Measurements from ENCODE around the gene C8A.

C8A gene

DNA sequence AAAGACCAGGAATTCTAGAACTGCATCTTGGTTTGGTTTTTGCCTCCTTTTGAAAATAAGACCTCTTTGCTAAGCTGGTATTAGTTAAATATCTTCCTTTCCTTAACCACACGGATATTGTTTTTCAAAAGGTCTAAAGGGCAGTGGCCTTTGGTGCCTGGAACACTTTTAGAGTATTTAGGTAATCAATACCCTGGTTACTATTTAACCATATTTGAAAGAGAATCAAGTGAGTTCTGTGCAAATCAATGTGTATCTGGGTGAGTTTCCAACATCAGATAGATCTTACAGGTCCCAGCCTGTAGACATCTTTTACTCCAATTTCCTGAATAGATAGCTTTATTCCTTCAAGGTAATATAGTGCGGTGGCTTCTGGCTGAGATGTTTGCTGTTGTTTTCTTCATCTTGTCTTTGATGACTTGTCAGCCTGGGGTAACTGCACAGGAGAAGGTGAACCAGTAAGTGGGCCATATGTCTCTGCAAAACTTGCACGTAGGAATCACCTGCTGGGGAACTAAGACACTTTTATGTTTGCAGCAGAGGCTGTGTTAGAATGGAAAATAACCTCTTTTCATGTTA, at the start of gene C8A:
C8A (plus strand) TSS at position 277 of the 579 bp plus-strand sequence; CDS start at position 382, 105 bp downstream.
- no peak for DNase-seq (ENCODE audit: low read depth)

DNA sequence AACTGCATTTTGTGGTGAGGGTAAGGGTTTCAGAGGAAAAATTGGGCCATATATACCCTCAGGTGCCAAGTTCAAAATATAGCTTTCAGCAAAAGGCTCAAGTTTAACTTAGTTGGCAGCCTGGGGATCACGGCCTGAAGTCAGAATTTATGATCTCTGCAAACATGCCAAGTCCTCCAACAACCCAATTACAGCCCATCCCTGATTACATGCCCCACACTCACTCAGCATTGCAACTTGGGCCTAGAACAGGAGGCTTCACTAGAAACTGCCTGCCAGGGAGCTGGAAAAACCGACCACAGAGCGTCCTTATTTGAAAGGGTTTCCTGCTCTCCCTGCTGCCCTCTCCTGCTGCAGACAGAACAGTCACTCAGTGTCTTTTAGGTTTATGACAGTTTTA, 47.8 kb upstream of the C8A start:
- DNase-seq (ENCODE audit: low read depth) = no peak

DNA sequence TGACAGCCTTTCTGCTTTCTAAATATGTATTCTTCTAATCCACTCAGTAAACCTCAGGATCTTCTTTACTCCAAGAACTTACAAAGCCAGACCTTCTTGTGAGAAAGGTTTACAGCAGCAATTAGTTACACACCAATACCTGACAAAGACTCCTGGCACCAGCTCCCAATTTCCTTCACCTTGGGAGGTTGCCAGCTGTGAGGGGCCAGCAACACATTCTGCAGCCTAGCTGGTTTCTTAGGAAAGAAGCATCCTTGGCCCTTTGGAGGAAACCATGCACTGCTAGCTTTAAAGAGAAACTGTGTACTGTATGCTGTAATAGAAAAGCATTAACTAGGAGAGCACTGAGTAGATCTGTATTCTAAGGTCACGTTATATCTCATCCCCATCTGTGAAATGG, 46.2 kb upstream of the C8A start:
- DNase-seq (ENCODE audit: low read depth) = no peak

GRCh38 chr1:56811331-56811730, 43.3 kb upstream of the C8A start:
- DNase-seq (ENCODE audit: low read depth) = no peak

DNA sequence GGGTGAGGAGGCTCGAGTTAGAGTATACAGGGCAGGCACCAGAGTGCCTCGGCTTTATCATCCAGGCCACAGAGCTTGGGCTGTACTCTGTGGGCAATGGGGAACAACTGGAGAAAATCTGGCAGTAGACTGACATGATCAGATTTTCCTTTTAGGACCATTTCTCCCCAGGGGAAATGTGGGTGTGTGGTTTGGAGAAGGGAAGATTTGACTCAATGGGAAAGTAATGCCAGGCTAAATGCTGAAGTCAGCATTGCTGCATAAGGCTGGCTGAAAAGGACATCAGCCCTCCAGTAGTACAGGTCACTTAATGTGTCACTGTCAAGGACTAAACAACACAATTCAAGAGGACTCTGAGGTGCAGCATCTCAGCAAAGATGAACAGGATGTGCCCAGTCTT, 40.4 kb upstream of the C8A start:
- no peak for DNase-seq (ENCODE audit: low read depth)

GRCh38 chr1:56816264-56816663, 38.3 kb upstream of the C8A start:
- no peak for DNase-seq (ENCODE audit: low read depth)

DNA sequence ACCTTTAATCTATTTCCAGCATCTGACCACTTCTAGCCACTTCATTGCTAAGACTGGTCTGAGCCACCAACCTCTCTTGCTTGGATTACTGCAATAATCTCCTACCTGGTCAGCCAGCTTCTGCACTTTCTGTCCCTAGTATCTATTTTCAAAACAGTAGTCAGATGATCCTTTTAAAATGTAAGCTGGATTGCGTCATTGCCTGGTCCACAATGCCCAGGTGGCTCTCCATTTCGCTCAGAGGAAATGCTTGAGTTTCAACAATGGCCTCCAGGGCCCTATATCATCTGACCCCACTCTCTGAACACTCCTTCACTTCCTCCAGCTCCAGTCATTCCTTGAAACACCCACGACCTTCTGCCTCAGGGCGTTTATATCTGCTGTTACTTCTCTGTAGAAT, 37.7 kb upstream of the C8A start:
- no peak for DNase-seq (ENCODE audit: low read depth)

DNA sequence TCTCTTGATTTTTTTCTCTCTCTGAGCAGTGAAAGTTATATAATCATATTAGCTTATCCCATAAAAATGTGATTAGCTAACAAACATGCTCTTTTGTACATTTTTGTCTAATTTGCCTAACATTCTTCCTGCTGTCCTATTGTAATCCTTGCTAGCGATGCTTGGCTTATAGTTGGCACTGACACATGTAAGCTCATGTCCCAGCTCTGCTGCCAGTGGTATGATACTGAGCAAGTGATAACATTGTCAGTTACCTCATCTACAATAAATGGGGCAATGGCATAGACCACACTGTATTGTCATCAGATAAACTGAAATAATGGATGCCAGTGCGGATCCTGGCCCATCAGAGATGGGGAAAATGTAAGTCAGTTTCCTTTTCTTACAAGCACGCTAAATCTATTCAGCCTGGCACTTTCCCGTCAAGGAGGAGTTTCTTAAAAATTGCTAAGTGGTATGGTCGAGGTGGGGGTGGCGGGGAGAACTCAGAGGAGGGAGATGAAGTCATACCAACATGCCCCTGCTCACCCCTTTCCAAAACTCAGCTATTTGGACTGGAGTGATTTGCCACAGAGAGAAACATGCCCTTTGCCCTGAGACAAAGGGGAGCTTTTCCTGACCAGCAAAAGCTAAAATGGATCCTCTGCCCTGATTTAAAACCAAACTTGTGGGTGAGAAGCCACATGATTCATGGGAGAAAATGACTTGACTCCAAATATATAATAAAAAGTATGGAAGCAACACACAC, 36.7 kb upstream of the C8A start:
- no peak for DNase-seq (ENCODE audit: low read depth)

DNA sequence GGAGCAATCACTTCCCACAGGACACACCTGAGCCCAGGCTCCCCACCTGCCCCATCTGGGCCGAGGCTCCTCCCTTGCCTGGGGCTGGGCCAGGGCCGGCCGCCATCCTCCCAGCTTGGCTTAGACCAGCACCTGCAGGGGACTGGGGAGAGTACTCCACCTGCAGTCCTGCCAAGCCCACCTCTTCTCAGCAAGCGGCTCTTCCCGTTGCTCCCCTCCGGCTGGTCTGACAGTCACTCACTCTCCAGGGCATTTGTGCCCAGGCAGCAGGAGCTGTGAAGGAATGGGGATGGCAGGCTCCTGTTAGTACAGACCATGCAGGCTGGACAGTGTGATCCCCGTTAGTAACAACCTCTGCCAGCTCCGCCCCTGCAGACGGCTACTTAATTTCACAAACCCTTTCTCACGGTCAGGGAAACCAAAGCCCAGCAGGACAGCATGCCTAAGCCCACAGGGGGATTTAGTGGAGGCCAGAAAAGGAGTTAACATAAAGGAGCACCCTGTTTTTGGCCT, 35.2 kb upstream of the C8A start, which contains the start of gene FYB2:
FYB2 (minus strand) TSS at position 18 of the 513 bp plus-strand sequence. CDS start 114 bp downstream, outside the sequence.
- no peak for DNase-seq (ENCODE audit: low read depth)

DNA sequence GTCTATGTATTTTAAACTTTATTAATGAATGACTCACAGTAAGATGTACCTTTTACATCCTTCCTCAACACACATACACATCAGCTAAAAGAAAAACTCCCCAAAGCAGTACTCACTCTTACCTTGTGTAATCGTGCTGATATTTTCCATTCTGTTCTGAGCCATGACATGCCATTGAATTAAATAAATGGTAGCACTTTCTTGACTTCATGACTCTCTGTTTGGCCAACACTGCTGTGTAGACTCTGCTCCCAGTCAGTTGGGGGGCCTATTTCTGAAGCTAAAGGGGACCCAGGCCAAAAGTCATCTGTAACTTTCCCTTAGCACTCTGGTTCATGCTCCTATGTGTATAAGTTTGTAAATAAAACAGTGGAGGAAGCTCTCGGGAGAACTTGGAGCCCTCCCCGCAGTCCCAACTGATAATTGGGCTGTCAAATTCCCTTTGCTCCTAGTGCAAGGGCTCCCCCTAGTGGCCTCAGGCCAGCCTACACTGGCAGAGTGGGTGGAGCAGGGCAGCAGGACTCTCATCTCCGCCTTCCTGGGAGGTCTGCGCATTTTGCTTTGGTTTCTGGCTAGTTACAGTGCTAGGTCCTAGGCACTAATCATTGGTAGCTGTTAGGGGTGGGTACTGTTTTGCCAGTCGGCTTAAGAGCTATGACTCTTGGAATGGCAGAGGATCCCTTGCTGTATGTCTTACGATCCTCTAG, 33.7 kb upstream of the C8A start:
- DNase-seq (ENCODE audit: low read depth) = peak; percentile 33

DNA sequence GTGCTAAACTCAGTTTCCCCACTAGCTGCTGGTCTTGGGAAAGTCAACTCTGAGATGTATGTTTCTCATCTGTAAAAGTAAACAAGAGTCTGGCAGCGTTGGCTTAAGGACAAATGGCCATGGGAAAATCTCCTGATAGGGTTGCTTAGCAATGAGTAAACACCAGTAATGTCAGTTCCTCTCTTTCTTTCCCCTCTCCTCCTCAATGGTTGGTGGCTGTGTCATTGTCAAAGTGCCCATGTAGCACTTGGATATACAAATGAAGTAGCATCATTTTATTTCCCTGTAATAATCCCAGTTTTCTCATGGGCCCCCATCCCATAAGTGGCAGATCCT, 33.2 kb upstream of the C8A start:
- DNase-seq (ENCODE audit: low read depth) = no peak

GRCh38 chr1:56824271-56824670, 30.3 kb upstream of the C8A start:
- DNase-seq (ENCODE audit: low read depth) = no peak

DNA sequence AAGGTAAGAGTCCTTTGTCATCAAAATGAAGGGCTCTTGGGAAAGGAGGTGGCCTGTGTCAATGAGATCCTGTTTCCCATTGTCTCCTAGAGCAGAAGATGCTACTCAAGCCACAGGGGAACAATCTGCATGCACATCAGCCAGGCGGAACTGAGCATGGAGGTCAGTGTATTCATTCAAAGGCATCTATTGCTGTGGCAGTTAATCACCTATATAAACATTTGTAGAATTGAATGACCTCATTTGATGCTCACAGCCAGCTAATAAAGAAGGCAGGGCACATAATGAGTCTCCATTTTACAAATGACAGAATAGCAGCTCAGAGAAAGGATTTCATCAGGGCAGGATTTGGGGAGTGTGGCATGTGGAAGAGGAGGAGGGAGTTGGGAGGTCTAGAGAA, 29.7 kb upstream of the C8A start:
- no peak for DNase-seq (ENCODE audit: low read depth)

DNA sequence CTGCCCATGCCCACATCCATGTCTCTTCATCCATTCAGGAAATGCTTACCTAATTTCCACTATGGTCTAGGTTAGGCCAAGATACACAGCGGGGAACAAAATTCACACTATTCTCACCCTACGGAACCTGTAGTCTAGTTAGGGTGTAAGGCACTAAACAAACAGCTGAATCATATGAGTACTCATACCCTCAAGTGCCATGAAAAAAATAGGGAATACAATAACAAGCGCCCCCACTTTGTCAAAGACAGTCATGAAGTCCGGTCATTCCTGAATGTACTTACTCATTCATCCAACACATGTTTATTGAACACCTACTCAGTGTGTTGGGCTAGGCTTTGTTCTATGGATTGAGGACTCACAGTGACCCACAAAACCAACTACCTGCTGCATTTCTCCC, 29.2 kb upstream of the C8A start:
- DNase-seq (ENCODE audit: low read depth) = no peak

DNA sequence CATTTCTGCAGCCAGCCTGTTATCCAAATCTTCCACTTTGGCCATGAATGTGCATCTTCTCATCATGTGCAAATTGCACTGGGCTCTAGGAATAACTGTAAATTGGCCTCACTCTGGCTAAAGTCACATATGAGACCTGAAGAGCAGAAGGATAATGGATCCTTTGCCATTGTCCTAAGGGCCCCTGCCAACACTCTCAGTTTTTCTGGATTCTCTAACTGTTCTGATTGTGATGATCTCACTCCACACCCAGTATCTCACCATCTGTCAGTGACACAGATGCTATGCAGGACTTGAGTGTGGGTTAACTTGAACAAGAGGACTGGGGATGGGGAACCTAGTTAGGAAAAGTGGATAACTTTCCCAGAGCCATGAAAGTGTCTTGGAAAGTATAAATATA, 26.9 kb upstream of the C8A start:
- DNase-seq (ENCODE audit: low read depth) = no peak

DNA sequence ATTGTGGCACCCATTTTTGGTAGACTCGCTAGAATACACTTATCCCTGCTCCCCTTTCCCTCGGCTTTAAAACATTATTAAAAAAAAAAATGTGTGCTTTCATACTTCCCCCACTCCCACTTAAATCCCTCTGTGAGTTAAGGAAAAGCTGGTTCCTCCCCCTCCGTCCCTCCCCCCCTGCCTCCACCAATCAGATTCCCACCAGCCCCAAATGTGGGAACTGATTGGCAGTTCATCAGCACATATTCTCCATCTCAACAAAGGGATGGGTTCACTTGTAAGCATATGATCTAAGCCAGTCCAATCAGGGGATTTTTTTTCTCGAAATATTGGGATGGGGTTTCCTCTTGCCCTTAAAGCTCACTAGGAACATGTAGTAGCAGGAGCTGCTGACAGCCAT, 24.5 kb upstream of the C8A start:
- DNase-seq (ENCODE audit: low read depth) = no peak

DNA sequence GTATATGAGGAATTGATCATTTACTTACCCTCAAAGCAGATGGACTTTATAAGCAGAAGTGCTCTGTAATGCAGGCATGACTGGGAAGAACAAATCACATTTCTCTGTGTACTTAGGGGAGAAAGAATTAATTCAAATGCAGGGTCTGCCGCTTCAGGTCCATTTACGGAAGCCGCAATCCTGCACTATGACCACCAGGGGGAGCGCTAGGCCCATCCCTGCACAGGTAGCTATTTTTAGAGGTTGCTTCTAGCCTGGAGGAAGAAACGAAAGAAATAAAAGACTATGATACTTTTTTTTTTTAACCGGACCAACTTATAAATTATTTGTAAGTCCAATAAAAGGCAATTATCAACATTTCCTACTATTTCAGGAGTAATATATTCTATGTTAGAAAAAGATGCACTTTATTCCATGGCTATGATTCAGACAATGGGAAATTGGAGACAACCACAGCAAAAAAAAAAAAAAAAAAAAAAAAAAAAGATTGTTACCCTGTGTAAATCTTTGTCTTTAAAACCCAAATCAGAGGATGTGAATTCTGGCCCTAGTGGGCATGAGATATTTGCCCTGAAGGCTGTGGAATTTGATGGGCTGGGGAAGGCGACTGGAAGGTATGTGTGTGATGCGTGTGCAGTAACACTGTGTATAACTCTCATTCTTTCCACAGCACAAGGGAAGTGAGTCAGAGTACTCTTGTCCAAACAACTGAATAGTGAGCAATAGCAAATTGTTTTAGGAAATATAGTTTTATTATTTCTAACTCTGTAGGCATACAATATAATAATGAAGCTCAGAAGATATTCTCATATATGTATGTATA, 22.5 kb upstream of the C8A start:
- DNase-seq (ENCODE audit: low read depth) = peak; percentile 54

GRCh38 chr1:56833088-56833487, 21.5 kb upstream of the C8A start:
- DNase-seq (ENCODE audit: low read depth) = no peak

DNA sequence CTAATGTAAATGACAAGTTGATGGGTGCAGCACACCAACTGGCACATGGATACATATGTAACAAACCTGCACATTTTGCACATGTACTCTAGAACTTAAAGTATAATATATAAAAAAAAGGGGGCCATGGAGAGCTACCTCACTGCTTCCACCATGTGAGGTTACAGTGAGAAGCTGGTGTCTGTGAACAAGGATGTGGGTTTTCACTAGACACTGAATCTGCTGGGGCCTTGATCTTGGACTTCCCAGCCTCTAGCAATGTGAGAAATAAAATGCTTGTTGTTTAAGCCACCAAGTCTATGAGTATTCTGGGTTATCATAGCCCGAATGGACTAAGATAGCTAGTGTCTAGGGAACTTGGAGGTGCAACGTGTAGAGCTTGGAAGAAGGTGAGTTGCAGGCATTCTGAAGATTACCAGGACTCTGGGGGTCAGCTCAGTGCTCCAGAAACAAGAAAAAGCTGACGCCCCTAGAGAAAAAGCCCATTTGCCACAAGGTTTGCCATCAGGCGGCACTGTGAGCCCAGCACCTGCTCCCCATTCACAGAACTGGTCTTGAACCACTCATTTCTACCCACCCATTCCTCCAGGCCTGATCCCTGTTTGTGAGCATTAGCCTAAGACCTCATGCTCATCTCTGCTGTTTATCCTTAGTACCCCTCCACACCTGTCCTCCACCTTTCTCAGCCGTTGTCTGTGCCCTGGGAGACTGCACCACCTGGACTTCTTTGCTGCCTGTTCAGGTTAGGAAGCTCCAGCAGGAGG, 20.3 kb upstream of the C8A start:
- DNase-seq (ENCODE audit: low read depth) = no peak

DNA sequence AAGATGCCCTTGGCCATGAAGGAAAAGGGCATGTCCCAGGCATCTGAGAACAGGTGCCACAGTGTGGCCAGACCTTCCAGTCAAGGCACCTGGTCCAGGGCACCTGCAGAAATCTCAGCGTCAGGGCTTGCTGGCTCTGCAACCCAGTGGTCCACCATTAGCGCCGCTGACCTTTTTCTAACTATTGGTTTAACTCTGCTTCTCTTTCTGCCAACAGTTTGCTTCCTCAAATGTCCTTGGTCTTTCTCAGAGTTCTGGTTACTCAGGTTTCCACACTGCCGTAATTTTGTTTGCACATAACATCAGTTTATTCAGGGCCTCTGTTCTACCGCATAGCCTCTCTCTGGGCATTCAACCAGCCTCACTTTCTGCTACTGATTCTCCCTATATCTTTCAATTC, 18.9 kb upstream of the C8A start:
- DNase-seq (ENCODE audit: low read depth) = no peak

DNA sequence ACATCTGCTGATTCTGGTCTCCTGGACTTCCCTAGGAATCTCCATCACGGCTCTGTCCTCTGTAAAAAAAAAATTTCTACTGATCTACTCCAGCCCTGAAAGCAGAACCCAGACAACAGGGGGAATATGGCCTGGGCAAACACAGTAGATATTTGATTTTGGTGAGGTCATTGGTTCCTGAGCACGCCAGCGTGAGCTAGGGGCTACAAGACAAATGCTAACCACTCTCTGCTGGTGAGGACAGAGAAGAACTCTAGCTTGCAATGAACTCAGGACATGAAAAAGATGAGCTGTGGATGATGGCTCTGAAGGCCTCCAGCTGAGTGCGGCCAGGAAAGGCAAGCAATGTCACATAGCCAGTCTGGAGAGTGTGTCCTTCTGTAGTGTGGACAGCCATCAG, 18.2 kb upstream of the C8A start:
- no peak for DNase-seq (ENCODE audit: low read depth)

All from stimulated activated CD8-positive, alpha-beta memory T cell treated with anti-CD3 and anti-CD28 coated beads, Interleukin-12 subunit alpha, Interleukin-12 subunit beta, amount 100 ng/mL, for 1 hour (primary cell).